HG03045 (cell line): ENCODE measurements around the gene SLC5A8.
"Not testable (repeated sequence)": the region's sequence is repeated elsewhere in the genome, so short reads cannot be mapped to it uniquely, and the experiment has no call there.

Experiments used
- ATAC-seq: cut with Tn5 transposase; IDR thresholded peaks from one replicate; pipeline ENCODE4 v1.9.1; 2021; ENCODE audit warnings: mild to moderate bottlenecking, moderate library complexity; ENCODE audit not compliant: unreplicated experiment

Gene SLC5A8

DNA sequence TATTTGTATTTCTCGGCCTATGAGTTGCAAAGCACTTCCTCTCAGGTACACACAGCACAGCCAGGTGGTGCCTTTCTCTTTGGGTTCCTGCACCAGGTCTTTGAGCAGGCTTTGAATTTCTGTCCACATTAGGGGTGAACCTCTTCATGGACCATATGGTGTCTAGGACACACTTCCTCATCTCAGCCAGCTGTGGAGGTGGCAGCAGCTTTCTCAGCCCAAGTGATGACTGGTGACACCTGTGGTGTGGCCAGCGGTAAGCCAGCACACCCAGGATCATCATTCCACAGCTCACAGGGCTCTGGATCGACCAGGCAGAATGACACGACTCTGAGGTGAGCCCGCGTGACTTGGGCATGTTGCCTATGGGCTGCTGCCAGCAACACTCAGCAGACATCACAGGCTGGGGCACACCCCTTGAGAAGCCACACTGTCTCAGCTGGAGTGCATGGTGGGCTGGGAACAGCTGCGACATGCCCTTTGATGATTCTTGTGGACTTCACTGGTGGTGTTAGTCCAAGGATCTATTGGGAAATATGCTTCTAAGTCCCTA, 36.8 kb downstream of the SLC5A8 start:
- no peak for ATAC-seq

GRCh38 chr12:101172316-101172715, 37.7 kb downstream of the SLC5A8 start:
- ATAC-seq = no peak

DNA sequence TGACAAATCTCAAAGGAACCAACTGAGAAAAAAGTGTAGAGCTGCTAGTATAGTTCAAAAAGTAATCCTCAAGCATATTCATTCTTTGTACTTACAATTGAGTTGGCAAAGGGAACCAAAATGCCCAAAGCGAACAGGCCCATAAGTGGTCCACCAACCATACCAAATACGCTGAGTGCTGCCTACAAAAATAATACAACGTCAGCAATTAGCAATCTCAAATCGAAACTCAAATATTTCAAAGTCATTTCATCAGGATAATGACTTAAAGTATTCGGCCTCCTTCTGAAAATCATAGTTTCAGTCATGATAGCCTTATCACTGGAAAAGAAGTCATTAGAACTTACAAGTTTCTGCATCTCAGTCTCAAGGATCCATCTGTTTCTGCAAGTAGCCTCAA, 42.0 kb downstream of the SLC5A8 start:
- ATAC-seq = no peak

- no peak for ATAC-seq
These were observed 43.2 kb downstream of the SLC5A8 start for GRCh38 chr12:101166866-101167265.

DNA sequence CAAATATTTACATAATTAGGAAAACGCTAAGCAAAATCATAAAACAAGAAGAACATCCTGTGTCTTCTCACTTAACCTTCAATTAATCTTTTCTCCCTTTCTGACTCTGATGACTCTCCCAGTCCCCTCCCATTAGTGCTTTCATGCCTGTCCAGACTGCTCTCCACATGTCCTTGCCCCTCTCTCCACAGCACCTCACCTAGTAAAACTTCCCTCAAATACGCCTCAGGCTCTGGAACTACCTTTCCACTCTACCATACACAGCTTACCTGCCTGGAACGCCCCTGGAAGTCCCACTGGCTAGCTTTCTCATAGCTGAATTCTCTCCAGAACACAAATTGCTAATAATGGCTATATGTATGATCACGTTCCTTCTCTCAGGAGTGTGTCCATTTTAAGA, 44.7 kb downstream of the SLC5A8 start:
- no peak for ATAC-seq

GRCh38 chr12:101145777-101146431, 64.1 kb downstream of the SLC5A8 start:
- ATAC-seq = not testable (repeated sequence)

- no peak for ATAC-seq
These were observed 82.4 kb downstream of the SLC5A8 start for GRCh38 chr12:101127521-101128219.

- no peak for ATAC-seq
These were observed 92.2 kb downstream of the SLC5A8 start for GRCh38 chr12:101117842-101118241.

DNA sequence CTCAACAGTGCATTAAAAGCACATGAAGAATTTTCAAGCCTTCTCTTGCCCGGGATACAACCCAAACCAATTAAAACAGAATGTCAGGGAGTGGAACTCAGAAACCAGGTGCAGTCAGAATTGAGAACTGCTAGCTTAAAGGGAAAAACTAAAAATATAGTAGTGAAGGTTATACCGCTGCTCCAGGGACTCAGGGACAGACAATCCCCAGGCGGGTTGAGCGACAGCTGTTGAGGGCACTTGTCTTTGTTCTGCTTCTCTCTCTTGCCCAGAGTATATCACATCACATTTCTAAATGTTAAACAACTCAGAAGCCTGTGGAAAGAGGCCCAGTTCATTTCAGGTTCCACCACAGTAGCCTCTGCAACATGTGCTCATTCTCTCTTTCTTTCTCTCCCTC, 93.1 kb downstream of the SLC5A8 start:
- ATAC-seq = no peak

- no peak for ATAC-seq
These were observed 94.7 kb downstream of the SLC5A8 start for GRCh38 chr12:101115326-101115725.

GRCh38 chr12:101111441-101111840, 98.6 kb downstream of the SLC5A8 start:
- no peak for ATAC-seq

GRCh38 chr12:101110866-101111265, 99.2 kb downstream of the SLC5A8 start:
- ATAC-seq = no peak

- ATAC-seq = no peak
These were observed 101.9 kb downstream of the SLC5A8 start for GRCh38 chr12:101108130-101108529.

- ATAC-seq = no peak
These were observed 102.8 kb downstream of the SLC5A8 start for GRCh38 chr12:101107032-101107763.
